RWPE2 (cell line): Measurements from ENCODE around the gene KDM4C.

Experiments used
- ATAC-seq: fragments of 200-7000 bp; cut with Tn5 transposase; 3 replicates; pipeline ENCODE4 v1.9.1; 2021; ENCODE audit warnings: low read depth
- DNase-seq: peaks from one replicate; pipeline ENCODE4 v3.0.0-alpha.2; 2020; ENCODE audit warnings: low spot score
- H3K27ac ChIP-seq: fragments of 450-650 bp; 2 replicates; pipeline ENCODE4 v1.5.1; 2017; ENCODE audit warnings: mild to moderate bottlenecking; ENCODE audit not compliant: poor library complexity, severe bottlenecking
- H3K27me3 ChIP-seq: fragments of 250-450 bp; sonication (Bioruptor Pico); 2 replicates; pipeline ENCODE4 v1.5.1; 2021; ENCODE audit warnings: mild to moderate bottlenecking, moderate library complexity; ENCODE audit not compliant: insufficient read depth, poor library complexity, severe bottlenecking
- H3K36me3 ChIP-seq: fragments of 250-450 bp; sonication (Bioruptor Pico); 2 replicates; pipeline ENCODE4 v1.5.1; 2020; ENCODE audit warnings: low read depth, mild to moderate bottlenecking, moderate library complexity
- H3K4me1 ChIP-seq: fragments of 250-450 bp; sonication (Bioruptor Pico); 2 replicates; pipeline ENCODE4 v1.5.1; 2021; ENCODE audit warnings: mild to moderate bottlenecking, moderate library complexity; ENCODE audit not compliant: insufficient read depth, poor library complexity, severe bottlenecking
- H3K4me3 ChIP-seq: fragments of 250-450 bp; sonication (Bioruptor Pico); 2 replicates; pipeline ENCODE4 v1.5.1; 2021; ENCODE audit warnings: mild to moderate bottlenecking, moderate library complexity; ENCODE audit not compliant: severe bottlenecking
- H3K9me3 ChIP-seq: fragments of 250-450 bp; sonication (Bioruptor Pico); 2 replicates; pipeline ENCODE4 v1.5.1; 2021; ENCODE audit warnings: mild to moderate bottlenecking, moderate library complexity; ENCODE audit not compliant: severe bottlenecking
- TF ChIP-seq, protein P1 (sequence below): fragments of 450-650 bp; IDR thresholded peaks from one replicate; pipeline ENCODE4 v1.5.1; 2017; ENCODE audit warnings: mild to moderate bottlenecking, moderate library complexity; ENCODE audit not compliant: poor library complexity, severe bottlenecking

The KDM4C gene

DNA sequence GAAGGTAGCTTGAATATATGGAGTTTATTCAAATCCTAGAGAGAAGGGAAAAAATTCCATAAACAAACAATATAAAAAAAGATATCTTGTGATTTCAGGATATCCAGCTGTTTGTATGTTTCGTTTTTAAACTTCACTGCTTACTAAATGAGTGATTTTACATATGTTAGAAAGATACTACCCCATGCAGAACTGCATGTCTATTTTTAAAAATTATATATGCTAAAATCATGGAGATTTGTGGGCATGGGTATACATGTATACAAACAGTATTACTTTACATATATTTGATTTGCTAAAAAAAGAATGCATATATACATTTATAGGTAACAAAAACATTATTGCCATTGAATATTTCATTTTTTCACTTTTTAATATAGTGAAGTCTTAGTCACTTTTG, 178.3 kb downstream of the KDM4C start:
- TF ChIP-seq, protein P1, sequence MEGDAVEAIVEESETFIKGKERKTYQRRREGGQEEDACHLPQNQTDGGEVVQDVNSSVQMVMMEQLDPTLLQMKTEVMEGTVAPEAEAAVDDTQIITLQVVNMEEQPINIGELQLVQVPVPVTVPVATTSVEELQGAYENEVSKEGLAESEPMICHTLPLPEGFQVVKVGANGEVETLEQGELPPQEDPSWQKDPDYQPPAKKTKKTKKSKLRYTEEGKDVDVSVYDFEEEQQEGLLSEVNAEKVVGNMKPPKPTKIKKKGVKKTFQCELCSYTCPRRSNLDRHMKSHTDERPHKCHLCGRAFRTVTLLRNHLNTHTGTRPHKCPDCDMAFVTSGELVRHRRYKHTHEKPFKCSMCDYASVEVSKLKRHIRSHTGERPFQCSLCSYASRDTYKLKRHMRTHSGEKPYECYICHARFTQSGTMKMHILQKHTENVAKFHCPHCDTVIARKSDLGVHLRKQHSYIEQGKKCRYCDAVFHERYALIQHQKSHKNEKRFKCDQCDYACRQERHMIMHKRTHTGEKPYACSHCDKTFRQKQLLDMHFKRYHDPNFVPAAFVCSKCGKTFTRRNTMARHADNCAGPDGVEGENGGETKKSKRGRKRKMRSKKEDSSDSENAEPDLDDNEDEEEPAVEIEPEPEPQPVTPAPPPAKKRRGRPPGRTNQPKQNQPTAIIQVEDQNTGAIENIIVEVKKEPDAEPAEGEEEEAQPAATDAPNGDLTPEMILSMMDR: no peak
- no peak for ATAC-seq
- H3K4me1 ChIP-seq: peaks cover 18% of the 10 kb centered on the region
- no peak for DNase-seq
- H3K27ac ChIP-seq: no peak overlapping the region
- H3K9me3 ChIP-seq: no peaks in the 10 kb centered on the region
- H3K27me3 ChIP-seq: no peaks in the 10 kb centered on the region
- H3K4me3 ChIP-seq: no peak overlapping the region
- H3K36me3 ChIP-seq: no peaks in the 10 kb centered on the region

DNA sequence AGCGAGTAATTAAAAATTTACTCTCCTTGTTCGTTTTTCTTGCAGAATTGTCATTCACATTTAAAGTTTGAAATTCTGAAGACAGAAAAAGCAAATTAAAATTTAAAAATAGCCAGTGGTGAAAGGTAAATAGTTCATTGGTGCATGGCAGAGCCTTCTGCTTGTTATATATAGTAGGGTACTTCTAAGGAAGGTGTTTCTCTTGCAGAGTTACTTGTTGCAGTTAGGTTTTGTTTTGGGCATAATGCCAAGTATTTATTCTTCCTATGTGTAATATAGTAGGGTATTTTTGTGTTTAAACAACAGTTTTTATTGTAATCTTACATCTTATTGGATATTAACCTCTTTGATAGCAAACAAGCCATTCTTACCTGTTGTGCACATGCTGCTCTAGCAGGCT, 179.4 kb downstream of the KDM4C start:
- H3K9me3 ChIP-seq: no peaks in the 10 kb centered on the region
- ATAC-seq (no peak), DNase-seq (no peak)
- TF ChIP-seq, protein P1: no peak
- H3K4me3 ChIP-seq: no peak overlapping the region
- H3K36me3 ChIP-seq: no peaks in the 10 kb centered on the region
- H3K4me1 ChIP-seq: peaks cover 7% of the 10 kb centered on the region
- no peaks in the 10 kb centered on the region for H3K27me3 ChIP-seq
- no peak overlapping the region for H3K27ac ChIP-seq

DNA sequence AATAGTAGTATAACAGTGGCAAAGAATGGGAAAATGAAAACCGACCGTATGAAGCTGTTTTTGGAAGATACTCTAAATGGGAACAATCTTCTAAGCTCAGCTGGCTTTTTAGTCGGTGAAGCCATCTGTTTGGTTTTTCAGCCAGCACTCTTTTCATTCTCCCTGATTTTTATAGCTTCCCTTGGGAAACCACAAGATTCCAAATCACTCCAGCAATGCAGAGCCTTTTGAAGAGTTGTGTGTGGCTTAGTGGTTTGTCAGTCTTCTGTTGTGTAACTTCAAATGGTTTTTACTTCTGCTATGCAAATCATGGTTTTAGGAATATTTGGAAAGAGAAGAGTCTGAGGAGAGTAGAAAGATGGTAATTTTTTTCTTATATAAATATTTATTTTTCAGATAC, 180.7 kb downstream of the KDM4C start:
- H3K36me3 ChIP-seq: no peaks in the 10 kb centered on the region
- peaks cover 6% of the 10 kb centered on the region for H3K4me1 ChIP-seq
- DNase-seq (no peak), ATAC-seq (peak; percentile 74)
- H3K27ac ChIP-seq: peak overlapping the region; percentile 29
- H3K27me3 ChIP-seq: no peaks in the 10 kb centered on the region
- H3K4me3 ChIP-seq: no peak overlapping the region
- TF ChIP-seq, protein P1: no peak
- H3K9me3 ChIP-seq: no peaks in the 10 kb centered on the region

DNA sequence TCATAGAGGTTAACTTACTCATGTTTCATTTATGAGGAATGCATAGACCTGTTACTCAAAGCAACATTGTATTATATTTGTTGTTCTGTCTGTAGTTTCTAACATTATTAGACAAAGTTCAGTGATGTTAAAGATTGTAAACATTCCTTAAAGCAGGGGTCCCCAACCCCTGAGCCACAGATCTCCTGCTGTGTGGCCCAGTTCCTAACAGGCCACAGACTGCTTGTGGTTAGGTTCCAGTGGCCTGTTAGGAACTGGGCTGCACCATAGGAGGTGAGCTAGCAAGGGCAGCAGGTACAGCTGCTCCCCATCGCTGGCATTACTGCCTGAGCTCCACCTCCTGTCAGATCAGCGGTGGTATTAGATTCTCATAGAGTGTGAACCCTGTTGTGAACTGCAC, 181.1 kb downstream of the KDM4C start:
- Histone ChIP-seq H3K4me3 (no peak overlapping the region), H3K9me3 (no peaks in the 10 kb centered on the region), H3K27me3 (no peaks in the 10 kb centered on the region), H3K4me1 (peaks cover 9% of the 10 kb centered on the region), H3K36me3 (no peaks in the 10 kb centered on the region), H3K27ac (peak overlapping the region; percentile 29)
- TF ChIP-seq, protein P1: no peak
- ATAC-seq (peak; percentile 19; the same call in 1 of the 3 replicates), DNase-seq (no peak)

DNA sequence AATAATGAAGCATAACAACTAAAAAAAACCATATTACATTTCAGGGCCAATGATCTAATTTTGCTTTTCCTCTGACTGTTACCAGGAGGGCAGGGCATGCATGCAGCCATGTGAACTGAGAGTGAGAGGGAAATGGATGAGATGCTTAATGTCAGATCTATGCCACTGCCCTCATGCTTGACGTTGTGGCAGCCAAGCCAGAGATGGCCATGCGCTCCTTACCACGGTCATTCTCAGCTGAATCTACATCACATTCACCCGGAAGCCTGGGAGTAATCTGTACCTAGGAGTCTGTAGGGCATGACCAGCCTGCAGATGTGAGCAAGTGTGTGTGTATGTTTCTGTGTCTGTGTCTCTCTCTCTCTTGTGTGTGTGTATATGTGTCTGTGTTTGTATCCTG, 183.7 kb downstream of the KDM4C start:
- Histone ChIP-seq H3K4me1 (peaks cover 25% of the 10 kb centered on the region), H3K4me3 (no peak overlapping the region), H3K9me3 (no peaks in the 10 kb centered on the region), H3K27ac (no peak overlapping the region), H3K36me3 (no peaks in the 10 kb centered on the region), H3K27me3 (no peaks in the 10 kb centered on the region)
- no peak for DNase-seq
- TF ChIP-seq, protein P1: no peak
- no peak for ATAC-seq
